DMS 273 (cell line): ENCODE data around the gene COQ5.
"Not testable (repeated sequence)": the region's sequence is repeated elsewhere in the genome, so short reads cannot be mapped to it uniquely, and the experiment has no call there.

Experiments
- DNase-seq: peaks from one replicate; lab custom pipeline; 2025; ENCODE audit not compliant: unreplicated experiment; lab: John Stamatoyannopoulos, UW

COQ5 gene, protein sequence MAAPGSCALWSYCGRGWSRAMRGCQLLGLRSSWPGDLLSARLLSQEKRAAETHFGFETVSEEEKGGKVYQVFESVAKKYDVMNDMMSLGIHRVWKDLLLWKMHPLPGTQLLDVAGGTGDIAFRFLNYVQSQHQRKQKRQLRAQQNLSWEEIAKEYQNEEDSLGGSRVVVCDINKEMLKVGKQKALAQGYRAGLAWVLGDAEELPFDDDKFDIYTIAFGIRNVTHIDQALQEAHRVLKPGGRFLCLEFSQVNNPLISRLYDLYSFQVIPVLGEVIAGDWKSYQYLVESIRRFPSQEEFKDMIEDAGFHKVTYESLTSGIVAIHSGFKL

DNA sequence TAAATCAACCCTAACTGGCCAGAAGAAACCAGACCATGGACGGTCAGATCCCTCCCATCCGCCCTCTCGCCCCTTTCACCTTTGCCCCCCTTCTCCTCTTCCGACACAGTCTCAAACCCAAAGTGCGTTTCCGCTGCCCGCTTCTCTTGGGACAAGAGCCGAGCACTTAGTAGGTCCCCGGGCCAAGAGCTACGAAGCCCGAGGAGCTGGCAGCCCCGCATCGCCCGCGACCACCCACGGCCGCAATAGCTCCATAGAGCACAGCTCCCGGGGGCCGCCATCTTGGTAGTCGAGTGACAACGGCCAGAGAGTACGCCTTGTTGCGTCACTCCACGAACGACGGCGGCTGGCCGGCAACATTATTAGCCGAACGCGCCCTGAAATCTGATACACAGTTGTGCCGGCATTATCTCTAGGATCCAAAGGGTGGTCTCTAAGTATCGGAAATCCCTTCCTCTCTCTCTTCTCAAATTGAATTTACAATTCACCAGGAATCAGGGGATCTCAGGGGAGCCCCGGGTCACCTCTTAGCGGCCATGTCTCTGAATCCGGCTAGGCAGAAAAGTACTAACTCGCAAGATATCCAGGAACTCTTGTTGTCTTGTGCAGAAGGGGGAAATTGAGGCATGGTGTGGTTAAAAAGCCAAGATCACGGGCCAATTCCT lies at the start of gene COQ5:
COQ5 (minus strand) TSS at position 298 of the 665 bp plus-strand sequence; CDS start at position 281, 17 bp downstream.
- DNase-seq: peak; percentile 92

DNA sequence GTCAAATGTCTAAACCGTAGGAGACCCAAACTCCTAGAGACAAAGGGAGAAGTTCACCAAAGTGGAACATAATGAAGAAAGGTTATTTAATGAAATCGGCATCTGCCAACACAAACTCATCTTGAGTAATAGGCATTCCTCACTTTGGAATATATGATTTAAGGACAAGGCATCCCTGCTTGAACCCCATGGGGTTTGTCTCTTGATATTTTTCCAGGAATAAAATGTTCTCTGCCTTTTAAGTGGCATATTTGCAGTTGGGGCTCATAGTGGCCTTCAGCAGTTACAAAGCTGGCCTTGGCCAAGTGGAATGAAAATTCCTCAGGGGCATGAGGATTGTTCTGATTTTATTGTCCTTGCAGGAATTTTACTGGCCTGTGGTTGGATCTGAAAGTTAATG lies 45.1 kb upstream of the COQ5 start:
- no peak for DNase-seq

DNA sequence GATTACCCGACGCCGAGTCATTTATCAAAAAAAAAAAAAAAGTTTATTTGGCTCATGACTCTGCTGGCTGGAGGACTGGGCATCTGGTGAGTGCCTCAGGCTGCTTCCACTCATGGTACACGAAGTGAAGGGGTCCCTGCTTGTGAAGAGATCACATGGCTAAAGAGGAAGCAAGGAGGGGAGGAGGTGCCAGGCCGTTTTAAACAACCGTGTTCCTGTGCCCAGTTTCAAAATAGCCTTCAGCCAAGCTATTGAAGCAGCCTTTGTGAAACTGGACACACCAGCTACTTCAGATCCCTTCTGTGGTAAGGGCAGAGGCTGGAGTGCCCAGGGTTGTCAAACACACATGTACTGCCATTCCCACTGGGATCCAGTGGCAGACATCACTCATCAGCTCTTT lies 44.6 kb upstream of the COQ5 start:
- no peak for DNase-seq

DNA sequence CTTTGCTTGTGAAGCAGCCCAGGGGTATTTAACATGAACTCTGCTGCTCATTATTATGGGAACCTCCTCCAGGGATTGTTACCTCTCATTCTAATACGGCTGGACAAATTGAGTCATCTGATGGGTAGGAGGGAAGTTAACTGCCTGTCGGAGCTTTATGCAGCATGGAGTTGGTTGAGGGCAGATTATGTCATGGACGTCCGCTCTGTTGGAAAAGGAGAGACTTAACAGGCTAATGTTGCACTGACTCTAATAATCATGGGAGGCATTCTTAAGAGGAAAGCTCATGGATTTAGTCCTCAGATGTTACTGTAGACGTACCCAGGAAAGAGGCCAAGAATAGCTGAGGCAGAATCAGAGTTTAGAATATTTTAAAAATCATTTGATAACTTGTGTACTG lies 42.3 kb upstream of the COQ5 start:
- no peak for DNase-seq

DNA sequence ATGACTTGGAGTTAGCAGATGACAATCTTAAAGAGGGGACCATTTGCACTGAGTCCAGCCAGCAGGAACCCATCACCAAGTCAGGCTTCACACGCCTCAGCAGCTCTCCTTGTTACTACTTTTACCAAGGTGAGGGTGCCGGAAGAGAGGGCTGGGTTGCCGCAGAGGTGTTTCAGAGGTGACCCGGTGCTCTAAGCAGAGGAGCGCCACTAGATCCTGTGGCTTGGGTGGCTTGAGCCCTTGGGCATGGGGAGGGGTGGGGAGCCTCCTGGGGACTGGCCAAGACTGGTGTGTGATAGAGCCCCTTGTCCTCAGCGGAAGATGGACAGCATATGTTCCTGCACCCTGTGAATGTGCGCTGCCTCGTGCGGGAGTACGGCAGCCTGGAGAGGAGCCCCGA lies 34.5 kb upstream of the COQ5 start:
- DNase-seq: no peak

DNA sequence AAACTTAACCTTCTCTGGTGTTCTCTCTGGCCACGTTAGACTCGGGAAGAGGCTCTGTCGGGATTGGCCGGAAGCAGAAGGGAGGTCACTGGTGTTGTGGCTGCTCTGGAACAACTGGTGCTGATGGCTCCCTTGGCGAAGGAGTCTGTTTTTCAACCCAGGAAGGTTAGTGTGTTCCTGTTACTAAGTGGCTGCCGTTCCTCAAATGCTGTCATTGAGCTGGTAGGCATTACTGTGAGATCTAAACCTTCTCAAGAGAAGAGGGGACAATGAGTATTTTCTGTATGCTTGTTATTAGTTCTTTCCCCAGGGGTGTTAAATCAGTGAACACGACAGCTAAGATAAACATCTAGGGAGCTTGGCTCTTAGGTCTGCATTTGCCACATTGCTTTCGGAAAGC lies 33.9 kb upstream of the COQ5 start:
- no peak for DNase-seq

DNA sequence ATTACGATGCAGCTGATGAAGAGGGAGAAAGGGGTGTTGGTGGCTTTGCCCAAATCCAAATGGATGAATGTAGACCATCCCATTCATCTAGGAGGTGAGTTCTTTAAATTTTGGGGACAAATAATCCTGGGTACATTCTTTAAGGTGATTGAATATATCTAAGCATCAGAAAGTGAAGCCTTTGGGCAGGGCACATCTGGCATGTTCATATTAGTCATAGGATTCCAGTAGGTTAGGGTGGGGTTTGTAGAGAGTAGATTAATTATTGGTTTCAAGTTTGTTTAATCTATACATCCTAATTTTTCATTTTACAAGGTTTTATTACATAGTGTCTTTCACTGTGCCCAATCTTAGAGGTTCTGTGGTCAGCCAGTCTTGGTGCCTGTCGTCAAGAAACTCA lies 28.6 kb upstream of the COQ5 start:
- no peak for DNase-seq

DNA sequence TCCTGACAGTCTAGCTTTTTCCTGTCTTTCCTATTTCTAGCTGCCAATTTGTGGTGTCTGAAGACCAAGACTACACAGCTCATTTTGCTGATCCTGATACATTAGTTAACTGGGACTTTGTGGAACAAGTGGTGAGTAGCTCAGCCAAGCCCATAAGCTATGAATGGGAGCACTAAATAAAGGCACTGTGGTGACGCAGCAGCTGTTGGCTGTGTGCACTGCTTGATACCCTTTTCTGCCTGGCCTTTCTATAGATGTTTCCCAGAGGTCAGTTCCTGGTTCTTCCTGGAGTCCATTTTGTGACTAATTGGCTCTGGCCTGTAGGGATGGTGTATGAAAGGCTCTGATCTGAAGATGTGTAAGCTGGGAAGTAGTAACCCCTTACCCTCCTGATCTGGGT lies 25.7 kb upstream of the COQ5 start:
- no peak for DNase-seq

DNA sequence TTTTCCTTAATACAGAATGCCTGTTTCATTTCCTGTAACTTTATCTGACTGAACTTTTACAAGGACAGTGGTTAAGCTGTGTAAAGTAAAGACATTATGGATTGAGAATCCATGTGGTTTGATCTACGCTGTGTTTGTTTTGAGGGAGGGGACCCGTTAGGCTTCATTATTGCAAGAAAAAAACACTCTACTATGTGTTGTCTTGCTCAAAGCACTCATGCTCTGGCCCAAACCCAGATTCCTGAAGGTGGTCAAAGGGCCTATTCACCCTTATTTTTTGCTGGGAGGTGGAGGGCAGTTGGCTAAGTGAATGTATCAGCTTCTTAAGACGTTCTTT lies 17.1 kb upstream of the COQ5 start:
- DNase-seq: no peak

DNA sequence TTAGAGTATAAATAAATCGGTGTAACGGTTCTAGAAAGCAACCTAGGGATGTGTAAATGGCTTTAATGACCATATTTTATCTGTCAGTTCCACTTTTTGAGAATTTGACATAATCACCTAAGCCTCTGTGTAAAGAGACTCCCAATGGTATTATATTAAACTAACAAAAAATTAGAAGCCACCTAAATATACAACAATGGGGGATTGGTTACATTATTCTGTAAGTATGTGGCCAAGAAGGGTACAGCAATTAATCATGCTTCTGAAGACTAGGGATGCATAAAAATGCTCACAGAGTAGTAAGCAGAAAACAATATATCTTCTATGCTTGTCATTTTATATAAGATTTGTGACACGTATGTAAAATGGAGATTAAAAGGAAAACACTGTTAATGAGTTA lies 15.7 kb upstream of the COQ5 start:
- no peak for DNase-seq

DNA sequence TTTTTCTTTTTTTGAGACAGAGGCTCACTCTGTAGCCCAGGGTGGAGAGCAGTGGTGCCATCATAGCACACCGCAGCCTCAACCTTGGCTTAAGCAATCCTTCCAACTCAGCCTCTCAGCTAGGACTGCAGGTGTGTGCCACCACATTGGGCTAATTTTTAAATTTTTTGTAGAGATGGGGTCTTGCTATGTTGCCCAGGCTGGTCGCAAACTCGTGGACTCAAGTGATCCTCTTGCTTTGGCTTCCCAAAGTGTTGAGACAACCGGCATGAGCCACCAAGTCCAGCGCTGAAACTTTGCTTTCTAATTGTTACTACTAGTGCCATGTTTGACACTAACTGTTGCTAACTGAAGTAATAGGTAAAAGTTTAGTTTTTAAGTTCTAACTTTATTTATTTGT lies 13.2 kb upstream of the COQ5 start:
- DNase-seq: no peak

DNA sequence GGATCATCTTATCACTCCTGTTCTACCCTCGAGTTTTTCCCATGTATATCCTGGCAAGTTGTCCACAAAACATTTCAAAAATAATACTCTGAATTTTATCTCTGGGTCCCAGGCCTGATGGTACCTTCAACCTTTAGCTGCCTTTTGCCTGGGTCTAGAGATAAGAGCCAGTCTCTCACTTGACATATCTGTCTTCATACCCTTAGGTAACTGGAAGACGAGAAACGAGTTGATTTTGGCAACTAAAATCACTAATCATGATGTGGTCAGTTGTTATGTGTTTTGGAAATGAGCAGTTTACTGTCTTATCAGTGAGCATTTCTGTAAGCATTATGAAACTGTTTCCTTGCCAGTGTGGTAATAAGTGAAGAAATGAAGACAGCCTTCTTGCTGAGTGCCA lies 11.5 kb upstream of the COQ5 start:
- DNase-seq: no peak

DNA sequence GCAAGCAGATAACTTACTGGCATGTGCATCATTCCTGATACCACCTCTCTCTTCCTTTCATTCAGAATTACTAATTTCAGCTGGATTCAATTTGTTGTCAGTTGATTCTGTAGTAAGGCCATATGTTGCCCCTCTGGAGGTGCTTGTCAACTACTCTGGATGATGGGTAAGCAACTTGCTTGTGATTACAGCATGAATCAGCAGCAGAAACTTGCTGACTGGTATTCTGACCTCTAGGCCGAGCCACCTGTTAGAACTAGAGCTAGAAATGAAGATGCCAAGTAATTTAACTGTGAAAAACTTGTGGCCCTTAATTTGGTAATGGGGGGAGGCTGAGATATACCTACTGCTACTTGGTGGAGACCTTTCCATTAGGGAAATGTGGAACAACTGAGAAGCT lies 10.3 kb upstream of the COQ5 start:
- peak; percentile 36 for DNase-seq

DNA sequence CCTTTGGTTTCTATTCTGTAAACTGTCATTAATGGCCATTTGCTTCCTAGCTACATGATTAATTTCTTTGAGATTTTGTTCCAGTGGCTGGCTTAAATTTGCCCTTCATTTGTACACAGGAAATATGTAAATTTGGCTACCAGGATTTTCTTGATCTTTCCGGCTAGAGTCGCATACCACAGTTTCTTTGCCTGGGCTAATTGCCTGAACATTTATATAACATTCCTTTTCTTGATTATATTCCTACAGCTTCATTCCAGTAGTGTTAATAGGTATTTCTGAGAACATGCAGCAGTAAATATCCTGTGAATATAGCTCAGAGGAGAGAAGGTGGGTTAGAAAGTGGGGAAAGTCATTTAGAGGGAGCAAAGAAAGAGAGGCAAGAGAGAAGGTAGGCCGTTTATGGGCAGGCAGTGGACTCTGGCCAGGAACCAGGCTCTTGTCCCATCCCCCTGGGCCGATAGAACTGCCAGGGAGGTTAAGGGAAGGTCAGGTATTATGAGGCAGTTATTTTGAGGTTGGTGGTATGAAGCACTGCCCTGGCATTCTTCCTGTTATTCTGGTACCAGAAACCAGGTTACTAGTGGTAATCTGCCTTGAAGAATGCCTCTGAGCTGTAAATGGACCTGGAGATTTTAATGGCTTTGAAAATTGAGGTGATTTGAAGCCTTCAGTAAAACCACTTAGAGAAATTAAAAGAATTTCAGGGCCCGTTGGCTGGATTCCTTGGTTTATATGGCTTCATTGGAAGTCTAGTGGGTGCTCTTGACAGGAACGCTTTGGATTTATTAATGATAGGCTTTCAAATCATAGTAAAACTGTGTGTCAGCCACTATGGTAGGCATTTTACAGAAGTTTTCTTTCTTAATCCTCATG lies 9.6 kb upstream of the COQ5 start:
- DNase-seq: peak; percentile 8

DNA sequence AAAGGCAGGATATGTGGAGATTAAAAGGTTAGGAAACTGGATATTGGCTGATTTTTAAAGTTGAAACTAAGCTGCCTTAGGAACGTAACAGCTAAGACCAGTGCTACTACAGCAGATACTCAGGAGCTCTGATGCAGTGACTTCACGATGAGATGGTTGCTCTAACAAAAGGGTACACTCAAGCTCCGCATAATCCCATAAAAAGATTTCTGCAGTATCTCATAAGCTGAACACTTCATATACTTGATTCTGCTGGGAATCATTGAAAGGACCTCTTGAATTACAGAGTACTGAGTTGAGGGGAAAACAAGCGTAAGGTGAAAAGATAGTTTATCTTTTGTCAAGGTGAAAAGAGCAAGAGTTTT lies 8.9 kb upstream of the COQ5 start:
- no peak for DNase-seq

DNA sequence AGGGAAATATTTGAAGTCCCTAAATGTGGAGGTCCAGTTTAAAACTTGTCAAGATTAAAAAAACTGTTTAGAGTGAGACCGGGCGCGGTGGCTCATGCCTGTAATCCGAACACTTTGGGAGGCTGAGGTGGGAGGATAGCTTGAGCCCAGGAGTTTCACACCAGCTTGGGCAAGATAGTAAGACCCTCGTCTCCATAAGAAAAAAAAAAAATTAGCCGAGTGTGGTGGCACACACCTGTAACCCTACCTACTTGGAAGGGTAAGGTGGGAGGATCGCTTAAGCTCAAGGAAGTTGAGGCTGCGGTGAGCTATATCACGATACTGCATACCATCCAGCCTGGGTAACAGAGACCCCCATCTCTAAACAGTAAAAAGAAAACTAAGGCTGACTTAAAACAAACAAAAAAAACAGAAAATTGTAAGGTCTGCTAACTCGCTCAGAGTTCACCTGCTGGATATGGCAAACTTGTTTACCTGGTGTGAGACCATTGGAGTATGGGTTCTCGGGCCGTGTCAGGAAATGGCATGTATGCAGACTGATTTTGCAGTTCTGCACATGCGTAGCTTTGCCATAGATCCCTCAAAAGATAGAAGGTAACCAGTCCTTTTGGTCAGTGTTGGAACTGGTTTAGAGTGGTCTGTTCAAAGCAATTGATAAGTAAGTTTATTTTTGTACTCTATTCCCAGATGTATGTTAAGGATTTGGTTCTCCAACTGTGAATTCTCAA lies 7.3 kb upstream of the COQ5 start:
- DNase-seq: no peak

DNA sequence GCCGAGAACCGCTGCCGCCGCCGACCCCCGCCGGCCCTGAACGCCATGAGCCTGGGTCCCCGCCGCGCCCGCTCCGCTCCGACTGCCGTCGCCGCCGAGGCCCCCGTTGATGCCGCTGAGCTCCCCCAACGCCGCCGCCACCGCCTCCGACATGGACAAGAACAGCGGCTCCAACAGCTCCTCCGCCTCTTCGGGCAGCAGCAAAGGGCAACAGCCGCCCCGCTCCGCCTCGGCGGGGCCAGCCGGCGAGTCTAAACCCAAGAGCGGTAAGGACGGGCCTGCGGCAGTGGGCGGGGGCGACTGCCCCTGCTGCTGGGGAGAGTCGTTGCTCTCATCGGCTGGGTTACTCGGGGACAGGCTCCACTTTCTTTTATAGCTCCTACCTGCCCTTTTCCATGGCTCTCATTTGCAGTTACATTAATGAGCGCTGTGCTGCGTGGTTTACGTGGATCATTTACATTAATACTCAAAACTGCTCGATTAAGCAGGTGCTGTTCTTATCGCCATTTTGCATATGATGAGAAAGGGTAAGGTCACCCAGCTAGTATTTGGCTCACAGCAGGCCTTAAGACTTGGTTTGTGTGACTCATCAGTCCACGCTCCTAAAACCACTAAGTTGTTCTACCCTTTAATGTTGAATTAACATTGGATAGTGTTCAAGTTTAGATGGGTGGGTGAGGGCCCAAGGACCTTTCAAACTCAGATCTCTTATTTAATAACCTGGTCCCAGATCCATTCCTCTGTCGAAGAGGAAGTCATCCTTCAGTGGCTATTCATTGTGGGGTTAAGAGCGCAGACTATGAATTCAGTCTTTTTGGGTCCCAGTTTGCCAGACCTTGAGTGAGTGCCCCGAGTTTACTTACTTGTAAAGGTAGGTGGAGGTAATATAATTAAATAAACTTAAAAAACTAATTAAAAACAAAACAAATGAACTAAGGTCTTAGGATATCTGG lies 6.0 kb upstream of the COQ5 start:
- DNase-seq: peak; percentile 66

DNA sequence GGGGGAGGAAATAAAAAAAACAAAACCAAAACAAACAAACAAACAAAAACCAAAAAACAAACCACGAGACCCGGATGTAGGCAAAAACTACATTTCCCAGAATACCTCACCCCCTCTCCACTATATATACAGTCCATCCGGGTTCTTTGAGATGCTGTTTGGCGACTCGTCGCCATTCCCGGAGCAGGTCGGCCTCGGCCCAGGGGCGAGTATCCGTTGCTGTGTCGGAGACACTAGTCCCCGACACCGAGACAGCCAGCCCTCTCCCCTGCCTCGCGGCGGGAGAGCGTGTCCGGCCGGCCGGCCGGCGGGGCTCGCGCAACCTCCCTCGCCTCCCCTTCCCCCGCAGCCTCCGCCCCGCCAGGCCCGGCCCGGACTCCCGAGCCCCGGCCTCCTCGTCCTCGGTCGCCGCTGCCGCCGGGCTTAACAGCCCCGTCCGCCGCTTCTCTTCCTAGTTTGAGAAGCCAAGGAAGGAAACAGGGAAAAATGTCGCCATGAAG lies 5.3 kb upstream of the COQ5 start, which contains the start of gene RNF10:
RNF10 (plus strand) TSS at position 154 of the 500 bp plus-strand sequence. CDS start 456 bp downstream, outside the sequence.
- peak; percentile 90 for DNase-seq

DNA sequence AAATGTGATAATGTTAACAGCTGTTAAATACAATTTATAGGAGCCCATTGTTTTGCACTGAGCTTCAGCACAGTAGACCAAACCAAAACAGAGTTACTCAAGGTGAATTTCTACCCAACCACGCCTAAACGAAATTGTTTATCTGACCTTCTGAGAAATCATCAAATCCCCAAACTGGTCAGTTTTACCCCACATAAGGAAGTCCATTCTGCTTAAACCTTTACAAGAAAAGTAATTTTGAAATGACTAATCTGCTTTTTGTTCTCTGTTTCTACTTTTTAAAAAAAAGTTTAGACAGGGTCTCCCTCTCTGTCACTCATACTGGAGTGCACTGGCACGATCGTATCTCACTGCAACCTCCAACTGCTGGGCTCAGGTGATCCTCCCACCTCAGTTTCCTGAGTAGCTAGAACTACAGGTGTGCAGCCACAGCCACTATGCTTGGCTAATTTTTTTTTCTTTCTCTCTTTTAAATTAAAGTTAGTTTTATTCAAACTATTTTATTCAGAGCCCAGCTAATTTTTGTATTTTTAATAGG lies 3.8 kb upstream of the COQ5 start:
- no peak for DNase-seq

DNA sequence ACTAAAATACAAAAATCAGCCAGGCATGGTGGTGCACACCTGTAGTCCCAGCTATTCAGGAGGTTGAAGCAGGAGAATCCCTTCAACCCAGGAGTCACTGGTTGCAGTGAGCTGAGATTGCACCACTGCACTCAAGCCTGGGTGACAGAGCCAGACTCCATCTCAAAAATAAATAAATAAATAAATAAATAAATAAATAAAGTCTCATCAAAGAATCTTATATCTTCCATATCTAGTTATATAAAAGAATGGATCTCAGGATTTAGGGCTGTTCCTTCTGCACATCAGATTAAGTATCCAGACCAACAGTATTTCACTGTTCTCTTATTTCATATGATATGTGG lies 1.4 kb upstream of the COQ5 start:
- not testable (repeated sequence) for DNase-seq
